Measurements from ENCODE around the gene DISC1. TPM values are rescaled to one million over a fixed set of nuclear protein-coding genes. Genes with fewer than 3 reads are reported as not detected.
A peak's percentile ranks its signal among the peaks of the same experiment; 100 is the strongest.

Gene DISC1
- total RNA-seq: 10 to 100 TPM in 3 of 4 donors, 1 to 10 TPM in 1; 7.1 to 33.4 (median 14.9) TPM

- H3K9me3 ChIP-seq: no peaks in the 10 kb centered on the region
- H3K4me3 ChIP-seq: peak within 1 kb of the TSS; percentile 72 to 77
- TF ChIP-seq POLR2A (IDR thresholded peaks at IDR 0.05) (peak in 1 of 2 donors; percentile 46), CTCF (IDR thresholded peaks at IDR 0.05) (no peak)
- H3K27me3 ChIP-seq: no peaks in the 10 kb centered on the region
- DNase-seq: peak; percentile 81 to 84
- H3K36me3 ChIP-seq: no peaks in the 10 kb centered on the region
- H3K27ac ChIP-seq: peak within 1 kb of the TSS; percentile 84 to 87
- intact Hi-C loops (cut with DNase I; ENCODE audit: low total_unique reads): no loop called here
- H3K4me1 ChIP-seq: peaks cover 0 to 9% of the 10 kb centered on the region in 2 donors
These were observed at the start of gene DISC1 for GRCh38 chr1:231626535-231626950. Gene DISC1 (plus strand): TSS chr1:231626790. CDS start chr1:231626868, 78 bp downstream.

- Histone ChIP-seq H3K4me1 (no peaks in the 10 kb centered on the region), H3K36me3 (no peaks in the 10 kb centered on the region), H3K4me3 (no peak overlapping the region), H3K9me3 (no peaks in the 10 kb centered on the region), H3K27ac (no peak overlapping the region), H3K27me3 (no peaks in the 10 kb centered on the region)
- no peak for DNase-seq
- TF ChIP-seq CTCF (IDR thresholded peaks at IDR 0.05) (no peak), POLR2A (IDR thresholded peaks at IDR 0.05) (no peak)
- intact Hi-C loops (cut with DNase I; ENCODE audit: low total_unique reads): no loop called here
These were observed 49.5 kb upstream of the DISC1 start for GRCh38 chr1:231576804-231577718.

DNA sequence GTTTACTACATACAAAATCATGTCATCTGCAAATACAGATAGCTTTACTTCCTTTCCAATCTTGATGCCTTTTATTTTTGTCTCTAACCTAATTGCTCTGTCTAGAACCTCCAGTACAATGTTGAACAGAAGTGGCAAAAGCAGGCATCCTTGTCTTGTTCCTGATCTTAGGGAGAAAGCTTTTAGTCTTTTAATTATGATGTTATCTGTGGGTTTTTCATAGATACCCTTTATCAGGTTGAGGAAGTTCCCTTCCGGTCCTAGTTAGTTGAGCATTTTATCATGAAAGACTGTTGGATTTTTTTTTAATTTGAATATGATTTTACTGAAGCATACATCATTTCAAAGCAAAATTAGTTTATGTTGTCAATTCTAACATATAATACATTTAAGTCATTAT lies 45.7 kb upstream of the DISC1 start:
- intact Hi-C loops (cut with DNase I; ENCODE audit: low total_unique reads): no loop called here
- no peaks in the 10 kb centered on the region for H3K9me3 ChIP-seq
- no peak overlapping the region for H3K27ac ChIP-seq
- no peaks in the 10 kb centered on the region for H3K36me3 ChIP-seq
- no peak for TF ChIP-seq CTCF (IDR thresholded peaks at IDR 0.05)
- no peak for TF ChIP-seq POLR2A (IDR thresholded peaks at IDR 0.05)
- H3K4me3 ChIP-seq: no peak overlapping the region
- H3K4me1 ChIP-seq: no peaks in the 10 kb centered on the region
- no peaks in the 10 kb centered on the region for H3K27me3 ChIP-seq
- DNase-seq: no peak

DNA sequence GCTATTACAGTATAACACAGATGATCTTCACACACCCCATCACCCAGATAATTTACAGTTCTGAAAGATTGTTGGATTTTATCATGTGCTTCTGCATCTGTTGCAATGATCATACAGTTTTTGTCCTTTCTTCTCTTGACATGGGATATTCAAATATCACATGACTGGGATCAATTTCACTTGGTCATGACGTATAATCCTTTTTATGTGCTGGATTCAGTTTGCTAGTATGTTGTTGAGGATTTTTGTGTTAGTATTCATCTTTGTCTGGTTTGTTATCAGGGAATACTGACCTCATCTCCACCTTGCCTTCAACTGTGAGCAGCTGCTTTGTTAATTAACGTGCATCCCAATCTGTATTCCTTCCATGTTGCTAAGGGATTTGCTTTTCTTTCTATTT lies 44.7 kb upstream of the DISC1 start:
- intact Hi-C loops (cut with DNase I; ENCODE audit: low total_unique reads): no loop called here
- Histone ChIP-seq H3K27me3 (no peaks in the 10 kb centered on the region), H3K27ac (no peak overlapping the region), H3K9me3 (no peaks in the 10 kb centered on the region), H3K4me1 (no peaks in the 10 kb centered on the region), H3K4me3 (no peak overlapping the region), H3K36me3 (no peaks in the 10 kb centered on the region)
- TF ChIP-seq CTCF (IDR thresholded peaks at IDR 0.05) (no peak), POLR2A (IDR thresholded peaks at IDR 0.05) (no peak)
- no peak for DNase-seq

GRCh38 chr1:231583376-231583775 lies 43.2 kb upstream of the DISC1 start:
- H3K27ac ChIP-seq: no peak overlapping the region
- H3K36me3 ChIP-seq: no peaks in the 10 kb centered on the region
- intact Hi-C loops (cut with DNase I; ENCODE audit: low total_unique reads): no loop called here
- no peaks in the 10 kb centered on the region for H3K4me1 ChIP-seq
- H3K4me3 ChIP-seq: no peak overlapping the region
- no peaks in the 10 kb centered on the region for H3K27me3 ChIP-seq
- TF ChIP-seq CTCF (IDR thresholded peaks at IDR 0.05) (no peak), POLR2A (IDR thresholded peaks at IDR 0.05) (no peak)
- no peaks in the 10 kb centered on the region for H3K9me3 ChIP-seq
- DNase-seq: no peak

Measured in uterus (tissue), 4 donors.